ENCODE measurements around the gene EIF2AK3. TPM values are rescaled to one million over a fixed set of nuclear protein-coding genes. Genes with fewer than 3 reads are reported as not detected.
A peak's percentile ranks its signal among the peaks of the same experiment; 100 is the strongest.

EIF2AK3 gene
- polyA plus RNA-seq, 1 of the 3 experiments (the other 2 are of a cell fraction), result 2.2 TPM

GRCh38 chr2:88538362-88538917 is 88.8 kb downstream of the EIF2AK3 start:
- Histone ChIP-seq H4K20me1 (ENCODE audit: insufficient read depth) (no peaks in the 10 kb centered on the region), H3K9ac (no peak overlapping the region), H3K9me2 (no peaks in the 10 kb centered on the region), H3K4me3 (ENCODE audit: low read depth in 2 of 2, low read length in 1 of 2) (no peak overlapping the region), H3K4me2 (no peak overlapping the region), H2AFZ (ENCODE audit: low read depth) (0 out of 2 replicates have a peak overlapping the region, but pooled peaks have one; percentile 41), H3K27me3 (ENCODE audit: insufficient read depth) (no peaks in the 10 kb centered on the region), H3K4me1 (ENCODE audit: control insufficient read depth in 1 of 2, insufficient read depth in 2 of 2, low read depth in 1 of 2, low read length in 1 of 2) (no peaks in the 10 kb centered on the region), H3K27ac (ENCODE audit: low read depth in 2 of 2, low read length in 1 of 2) (no peak overlapping the region), H3F3A (replicated peaks; ENCODE audit: insufficient read depth) (no peaks in the 10 kb centered on the region), H3K79me2 (ENCODE audit: insufficient read depth) (no peaks in the 10 kb centered on the region), H3K9me3 (no peaks in the 10 kb centered on the region), H3K36me3 (replicated peaks in 1 of 2; ENCODE audit: control insufficient read depth in 1 of 2, insufficient read depth in 2 of 2, low read length in 1 of 2) (no peaks in the 10 kb centered on the region)
- DNase-seq, result no peak
- POLR2A ChIA-PET, result no interaction called here
- CTCF ChIA-PET, result no interaction called here
- WGBS (ENCODE audit: low lambda C conversion rate), result 87% methylated on average over 11 of the region's 11 CpGs
- TF ChIP-seq SMC3 (IDR thresholded peaks at IDR 0.05; ENCODE audit: low read depth, low read length) (no peak), FOXM1 (IDR thresholded peaks at IDR 0.05; ENCODE audit: low read depth) (no peak), TEAD4 (IDR thresholded peaks at IDR 0.05; ENCODE audit: borderline replicate concordance, insufficient read depth) (no peak), GATA2 (CRISPR knock-in tag; IDR thresholded peaks at IDR 0.05) (no peak), RAD21 (IDR thresholded peaks at IDR 0.05; ENCODE audit: low read length) (no peak), ELF1 (IDR thresholded peaks at IDR 0.05) (no peak), USF2 (IDR thresholded peaks at IDR 0.05; ENCODE audit: borderline replicate concordance, low read depth, low read length) (no peak), GABPA (IDR thresholded peaks at IDR 0.05; ENCODE audit: low read depth) (no peak), YY1 (IDR thresholded peaks at IDR 0.05; ENCODE audit: low read depth) (no peak), TAF1 (IDR thresholded peaks at IDR 0.05; ENCODE audit: borderline replicate concordance, low read depth, low read length) (no peak), IRF3 (IDR thresholded peaks at IDR 0.05; ENCODE audit: low read depth, low read length) (no peak), JUND (IDR thresholded peaks at IDR 0.05) (no peak), RFX5 (IDR thresholded peaks at IDR 0.05; ENCODE audit: low read length) (no peak), CTCF (IDR thresholded peaks at IDR 0.05) (no peak), USF1 (IDR thresholded peaks at IDR 0.05; ENCODE audit: borderline replicate concordance, low read depth) (no peak), TCF12 (IDR thresholded peaks at IDR 0.05) (no peak)
